ENCODE measurements around the gene FIG4. TPM values are rescaled to one million over a fixed set of nuclear protein-coding genes. Genes with fewer than 3 reads are reported as not detected.

Gene FIG4
- polyA plus RNA-seq, 1 donor from 2014 or later: 35.4 TPM

GRCh38 chr6:109841869-109842268 is 150.8 kb downstream of the FIG4 start:
- no peaks in the 10 kb centered on the region for H3K36me3 ChIP-seq (ENCODE audit: insufficient read depth, low read length)
- TF ChIP-seq RAD21 (conservative IDR thresholded peaks at IDR 0.05): no peak
- TF ChIP-seq EZH2 (IDR thresholded peaks at IDR 0.05; ENCODE audit: borderline replicate concordance, insufficient read depth, low read length, poor library complexity, severe bottlenecking): no peak
- H3K4me3 ChIP-seq (ENCODE audit: low read length): no peak overlapping the region

GRCh38 chr6:109852713-109853112 is 161.6 kb downstream of the FIG4 start:
- H3K9me2 ChIP-seq (ENCODE audit: insufficient read depth, low read length): no peaks in the 10 kb centered on the region
- no peak overlapping the region for H3K4me3 ChIP-seq (ENCODE audit: low read length)
- TF ChIP-seq REST (IDR thresholded peaks at IDR 0.05; ENCODE audit: borderline replicate concordance) (no peak), SMC3 (conservative IDR thresholded peaks at IDR 0.05; ENCODE audit: poor library complexity) (no peak), POLR2AphosphoS5 (IDR thresholded peaks at IDR 0.05) (no peak), CTCF (IDR thresholded peaks at IDR 0.05; ENCODE audit: poor library complexity, severe bottlenecking) (no peak), MXI1 (conservative IDR thresholded peaks at IDR 0.05; ENCODE audit: poor library complexity, severe bottlenecking) (no peak), EZH2 (IDR thresholded peaks at IDR 0.05; ENCODE audit: borderline replicate concordance, insufficient read depth, low read length, poor library complexity, severe bottlenecking) (no peak), RAD21 (conservative IDR thresholded peaks at IDR 0.05) (no peak)
- H4K20me1 ChIP-seq (ENCODE audit: insufficient read depth): no peaks in the 10 kb centered on the region
- no peaks in the 10 kb centered on the region for H3K79me2 ChIP-seq (replicated peaks; ENCODE audit: insufficient read depth, low read length)
- no peak overlapping the region for H3K9ac ChIP-seq (ENCODE audit: low read length)
- no peak overlapping the region for H3K4me2 ChIP-seq (ENCODE audit: low read length)
- H3K27ac ChIP-seq (ENCODE audit: low read length): no peak overlapping the region
- H3K27me3 ChIP-seq (ENCODE audit: insufficient read depth, low read depth, low read length): no peaks in the 10 kb centered on the region
- H3K9me3 ChIP-seq (ENCODE audit: low read length): no peaks in the 10 kb centered on the region
- H3F3A ChIP-seq (ENCODE audit: insufficient read depth, low read length, poor library complexity, severe bottlenecking): no peaks in the 10 kb centered on the region
- H3K36me3 ChIP-seq (ENCODE audit: insufficient read depth, low read length): no peaks in the 10 kb centered on the region
- no peak overlapping the region for H2AFZ ChIP-seq (ENCODE audit: low read depth, low read length)

More at GRCh38 chr6:109841869-109842268, 150.8 kb downstream of the FIG4 start:
- Histone ChIP-seq H3F3A (ENCODE audit: insufficient read depth, low read length, poor library complexity, severe bottlenecking) (no peaks in the 10 kb centered on the region), H3K27me3 (ENCODE audit: insufficient read depth, low read depth, low read length) (no peaks in the 10 kb centered on the region), H2AFZ (ENCODE audit: low read depth, low read length) (no peak overlapping the region), H3K79me2 (replicated peaks; ENCODE audit: insufficient read depth, low read length) (no peaks in the 10 kb centered on the region), H3K27ac (ENCODE audit: low read length) (no peak overlapping the region), H3K9me3 (ENCODE audit: low read length) (no peaks in the 10 kb centered on the region), H3K9ac (ENCODE audit: low read length) (no peak overlapping the region), H3K9me2 (ENCODE audit: insufficient read depth, low read length) (no peaks in the 10 kb centered on the region), H3K4me2 (ENCODE audit: low read length) (no peak overlapping the region), H4K20me1 (ENCODE audit: insufficient read depth) (no peaks in the 10 kb centered on the region)

- Histone ChIP-seq H2AFZ (ENCODE audit: low read depth, low read length) (no peak overlapping the region), H3K9me2 (ENCODE audit: insufficient read depth, low read length) (no peaks in the 10 kb centered on the region), H3K4me3 (ENCODE audit: low read length) (no peak overlapping the region), H3F3A (ENCODE audit: insufficient read depth, low read length, poor library complexity, severe bottlenecking) (no peaks in the 10 kb centered on the region), H3K9me3 (ENCODE audit: low read length) (no peaks in the 10 kb centered on the region), H3K27ac (ENCODE audit: low read length) (no peak overlapping the region), H3K4me2 (ENCODE audit: low read length) (no peak overlapping the region), H3K27me3 (ENCODE audit: insufficient read depth, low read depth, low read length) (no peaks in the 10 kb centered on the region), H3K79me2 (replicated peaks; ENCODE audit: insufficient read depth, low read length) (no peaks in the 10 kb centered on the region), H3K36me3 (ENCODE audit: insufficient read depth, low read length) (no peaks in the 10 kb centered on the region), H4K20me1 (ENCODE audit: insufficient read depth) (no peaks in the 10 kb centered on the region), H3K9ac (ENCODE audit: low read length) (no peak overlapping the region)
- TF ChIP-seq EZH2 (IDR thresholded peaks at IDR 0.05; ENCODE audit: borderline replicate concordance, insufficient read depth, low read length, poor library complexity, severe bottlenecking) (no peak), CTCF (IDR thresholded peaks at IDR 0.05; ENCODE audit: poor library complexity, severe bottlenecking) (no peak), EP300 (conservative IDR thresholded peaks at IDR 0.05; ENCODE audit: poor library complexity, severe bottlenecking) (no peak), RAD21 (conservative IDR thresholded peaks at IDR 0.05) (no peak), REST (IDR thresholded peaks at IDR 0.05; ENCODE audit: borderline replicate concordance) (no peak), POLR2AphosphoS5 (IDR thresholded peaks at IDR 0.05) (no peak), MXI1 (conservative IDR thresholded peaks at IDR 0.05; ENCODE audit: poor library complexity, severe bottlenecking) (no peak), SMC3 (conservative IDR thresholded peaks at IDR 0.05; ENCODE audit: poor library complexity) (no peak), TAF1 (IDR thresholded peaks at IDR 0.05; ENCODE audit: low read depth) (no peak)
Observed at GRCh38 chr6:109853426-109853825, 162.3 kb downstream of the FIG4 start.
